Measurements from ENCODE around the gene SLC6A6. TPM values are rescaled to one million over a fixed set of nuclear protein-coding genes. Genes with fewer than 3 reads are reported as not detected.

Gene SLC6A6
- total and polyA plus RNA-seq, 10 donors: 3.4 to 150 (median 104) TPM

DNA sequence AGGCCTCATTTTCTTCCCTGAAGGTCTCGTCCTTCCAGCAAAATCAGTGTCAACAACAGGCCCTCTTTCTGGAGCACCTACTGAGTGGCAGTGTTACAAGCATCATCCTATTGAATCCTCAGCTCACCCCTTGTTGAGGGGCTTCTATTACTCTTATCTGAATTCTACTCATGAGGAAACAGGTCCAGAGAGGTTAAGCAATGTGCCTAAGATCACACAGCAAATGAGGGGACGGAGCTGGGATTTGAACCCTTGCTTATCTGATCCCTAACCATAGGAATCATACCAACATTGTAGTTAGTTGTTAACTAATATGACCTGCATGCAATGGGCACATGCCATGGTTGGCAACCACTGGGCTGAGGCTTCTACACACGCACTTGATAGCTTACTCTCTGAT, 63.0 kb downstream of the SLC6A6 start:
- Histone ChIP-seq H3K9me3 (no peaks in the 10 kb centered on the region), H3K36me3 (peaks cover 0 to 100% (median 81%) of the 10 kb centered on the region in 6 donors), H3K4me3 (no peak overlapping the region), H3K27ac (no peak overlapping the region), H3K4me1 (peaks cover 0 to 36% (median 20%) of the 10 kb centered on the region in 6 donors), H3K27me3 (replicated peaks in 1 of 7) (no peaks in the 10 kb centered on the region)
- WGBS, 5 donors: 91 to 99% (median 95%) methylated on average over 3 of the region's 3 CpGs
- TF ChIP-seq POLR2AphosphoS5 (IDR thresholded peaks at IDR 0.05): no peak
- no peak for TF ChIP-seq POLR2A (IDR thresholded peaks at IDR 0.05)
- TF ChIP-seq, protein P1, sequence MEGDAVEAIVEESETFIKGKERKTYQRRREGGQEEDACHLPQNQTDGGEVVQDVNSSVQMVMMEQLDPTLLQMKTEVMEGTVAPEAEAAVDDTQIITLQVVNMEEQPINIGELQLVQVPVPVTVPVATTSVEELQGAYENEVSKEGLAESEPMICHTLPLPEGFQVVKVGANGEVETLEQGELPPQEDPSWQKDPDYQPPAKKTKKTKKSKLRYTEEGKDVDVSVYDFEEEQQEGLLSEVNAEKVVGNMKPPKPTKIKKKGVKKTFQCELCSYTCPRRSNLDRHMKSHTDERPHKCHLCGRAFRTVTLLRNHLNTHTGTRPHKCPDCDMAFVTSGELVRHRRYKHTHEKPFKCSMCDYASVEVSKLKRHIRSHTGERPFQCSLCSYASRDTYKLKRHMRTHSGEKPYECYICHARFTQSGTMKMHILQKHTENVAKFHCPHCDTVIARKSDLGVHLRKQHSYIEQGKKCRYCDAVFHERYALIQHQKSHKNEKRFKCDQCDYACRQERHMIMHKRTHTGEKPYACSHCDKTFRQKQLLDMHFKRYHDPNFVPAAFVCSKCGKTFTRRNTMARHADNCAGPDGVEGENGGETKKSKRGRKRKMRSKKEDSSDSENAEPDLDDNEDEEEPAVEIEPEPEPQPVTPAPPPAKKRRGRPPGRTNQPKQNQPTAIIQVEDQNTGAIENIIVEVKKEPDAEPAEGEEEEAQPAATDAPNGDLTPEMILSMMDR (IDR thresholded peaks at IDR 0.05 in 8 of 11, conservative IDR thresholded peaks at IDR 0.05 in 3 of 11): no peak
- DNase-seq: no peak
- intact Hi-C loops (cut with DNase I; ENCODE audit: low total_unique reads): loop anchor here (5.0 to 10.0 kb wide), 3 partner anchors 203 to 571 kb away; no protein-coding TSS in a partner anchor

DNA sequence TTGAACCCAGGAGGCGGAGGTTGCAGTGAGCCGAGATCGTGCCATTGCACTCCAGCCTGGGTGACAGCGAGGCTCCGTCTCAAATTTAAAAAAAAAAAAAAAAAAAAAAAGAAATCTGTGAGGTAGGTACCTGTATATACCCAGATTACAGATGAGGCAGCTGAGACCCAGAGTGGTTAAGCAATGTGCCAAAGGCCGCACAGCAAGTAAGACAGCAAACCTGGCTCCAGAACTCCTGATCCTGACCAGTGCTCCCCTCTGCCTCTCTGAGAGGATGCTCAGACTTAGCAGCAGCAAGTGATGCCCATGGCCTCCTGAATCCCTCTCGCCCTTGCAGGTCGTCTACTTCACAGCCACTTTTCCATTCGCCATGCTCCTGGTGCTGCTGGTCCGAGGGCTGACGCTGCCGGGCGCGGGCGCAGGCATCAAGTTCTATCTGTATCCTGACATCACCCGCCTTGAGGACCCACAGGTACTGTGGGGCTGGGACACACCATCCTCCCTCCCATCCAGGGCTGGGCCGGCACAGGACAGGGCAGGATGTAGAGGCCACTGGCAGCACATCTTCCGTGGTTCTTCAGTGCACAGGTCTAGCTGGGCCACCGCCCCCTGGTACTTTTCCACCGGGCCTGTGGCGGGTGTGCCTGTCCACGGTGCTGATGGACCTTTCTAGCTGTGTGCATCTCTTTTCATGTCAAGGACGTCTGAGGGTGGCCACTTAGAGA, 63.9 kb downstream of the SLC6A6 start:
- Histone ChIP-seq H3K4me3 (no peak overlapping the region), H3K4me1 (peaks cover 0 to 30% (median 12%) of the 10 kb centered on the region in 6 donors), H3K36me3 (peaks cover 0 to 100% (median 79%) of the 10 kb centered on the region in 6 donors), H3K27me3 (replicated peaks in 1 of 7) (no peaks in the 10 kb centered on the region), H3K27ac (no peak overlapping the region), H3K9me3 (no peaks in the 10 kb centered on the region)
- 87 to 94% (median 93%) methylated on average over 23 of the region's 23 CpGs for WGBS, 5 donors
- intact Hi-C loops (cut with DNase I; ENCODE audit: low total_unique reads): loop anchor here (5.0 to 10.0 kb wide), 3 partner anchors 204 to 572 kb away; no protein-coding TSS in a partner anchor
- DNase-seq: no peak
- TF ChIP-seq POLR2A (IDR thresholded peaks at IDR 0.05): no peak
- peak in 1 of 3 donors; percentile 65 for TF ChIP-seq POLR2AphosphoS5 (IDR thresholded peaks at IDR 0.05)

DNA sequence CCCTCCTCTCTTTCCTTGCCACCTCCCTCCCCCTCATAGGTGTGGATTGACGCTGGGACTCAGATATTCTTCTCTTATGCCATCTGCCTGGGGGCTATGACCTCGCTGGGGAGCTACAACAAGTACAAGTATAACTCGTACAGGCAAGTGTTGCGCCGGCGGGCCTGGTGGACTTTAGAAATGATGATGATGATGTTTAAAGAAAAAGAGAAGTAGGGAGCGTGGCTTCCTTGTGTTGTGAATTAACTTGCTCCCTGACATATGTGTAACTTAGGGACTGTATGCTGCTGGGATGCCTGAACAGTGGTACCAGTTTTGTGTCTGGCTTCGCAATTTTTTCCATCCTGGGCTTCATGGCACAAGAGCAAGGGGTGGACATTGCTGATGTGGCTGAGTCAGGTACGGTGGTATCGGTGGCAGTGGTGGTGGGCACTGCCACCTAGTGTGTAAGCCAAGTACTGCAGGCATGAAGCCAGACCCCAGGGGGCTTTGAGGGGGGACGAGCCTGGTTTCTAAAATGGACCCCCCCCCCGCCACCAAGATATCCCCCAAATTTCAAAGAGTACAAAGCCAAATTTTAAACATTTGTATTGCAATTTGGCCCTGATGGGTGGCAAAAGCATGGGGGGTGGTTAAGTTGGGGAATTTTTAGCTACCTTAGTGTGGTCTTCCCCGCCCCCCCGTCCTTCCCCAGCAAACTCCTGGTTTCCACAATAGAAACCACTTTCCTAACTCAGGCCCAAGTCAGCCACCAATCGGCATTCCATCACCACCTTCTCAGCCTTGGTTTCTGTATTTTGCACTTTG, 65.6 kb downstream of the SLC6A6 start:
- WGBS, 5 donors: 55 to 68% (median 60%) methylated on average over 15 of the region's 15 CpGs
- Histone ChIP-seq H3K4me3 (no peak overlapping the region), H3K27me3 (replicated peaks in 1 of 7) (no peaks in the 10 kb centered on the region), H3K9me3 (no peaks in the 10 kb centered on the region), H3K4me1 (peaks cover 0 to 25% (median 3%) of the 10 kb centered on the region in 6 donors), H3K36me3 (peaks cover 3 to 100% (median 84%) of the 10 kb centered on the region in 6 donors), H3K27ac (peak overlapping the region in 2 of 8 donors; percentile 8 to 43)
- DNase-seq: no peak
- intact Hi-C loops (cut with DNase I; ENCODE audit: low total_unique reads): loop anchor here (5.0 to 10.0 kb wide), 3 partner anchors 206 to 573 kb away; no protein-coding TSS in a partner anchor
- TF ChIP-seq POLR2AphosphoS5 (IDR thresholded peaks at IDR 0.05) (peak in 2 of 3 donors; percentile 33 to 43), POLR2A (IDR thresholded peaks at IDR 0.05) (no peak)
- TF ChIP-seq, protein P1 (IDR thresholded peaks at IDR 0.05 in 8 of 11, conservative IDR thresholded peaks at IDR 0.05 in 3 of 11): peak; percentile 77 to 91 (median 86)

DNA sequence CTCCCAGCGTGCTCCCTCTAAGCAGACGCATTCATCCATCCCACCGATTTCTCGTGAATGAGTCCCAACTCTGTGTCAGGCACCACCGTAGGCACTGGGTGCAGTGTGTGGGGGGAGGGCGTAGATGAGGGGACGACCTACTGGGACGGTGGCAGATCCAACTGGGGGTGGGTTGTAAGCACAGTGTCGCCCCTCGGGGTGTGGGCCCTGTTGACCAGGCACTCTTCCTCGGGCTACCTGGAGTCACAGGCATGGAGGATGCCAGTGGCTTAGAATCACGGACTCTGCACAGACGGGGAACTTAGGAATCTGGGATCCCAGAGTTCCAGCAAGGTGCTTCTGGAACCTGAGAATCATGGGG, 66.2 kb downstream of the SLC6A6 start:
- peaks cover 3 to 100% (median 84%) of the 10 kb centered on the region in 6 donors for H3K36me3 ChIP-seq
- TF ChIP-seq POLR2AphosphoS5 (IDR thresholded peaks at IDR 0.05) (peak in 1 of 3 donors; percentile 22), POLR2A (IDR thresholded peaks at IDR 0.05) (no peak)
- TF ChIP-seq, protein P1 (IDR thresholded peaks at IDR 0.05 in 8 of 11, conservative IDR thresholded peaks at IDR 0.05 in 3 of 11): no peak
- WGBS, 5 donors: 91 to 95% (median 92%) methylated on average over 13 of the region's 13 CpGs

More for the DNA sequence above, 66.2 kb downstream of the SLC6A6 start:
- Histone ChIP-seq H3K27ac (no peak overlapping the region), H3K4me1 (peaks cover 0 to 24% (median 5%) of the 10 kb centered on the region in 6 donors), H3K9me3 (no peaks in the 10 kb centered on the region), H3K27me3 (replicated peaks in 1 of 7) (no peaks in the 10 kb centered on the region), H3K4me3 (no peak overlapping the region)
- no peak for DNase-seq
- intact Hi-C loops (cut with DNase I; ENCODE audit: low total_unique reads): loop anchor here (5.0 to 10.0 kb wide), 3 partner anchors 206 to 574 kb away; no protein-coding TSS in a partner anchor

All from spleen (tissue), 11 donors.